GM19455 (cell line): ENCODE measurements around the gene RBM45.

Experiments
- ATAC-seq: cut with Tn5 transposase; IDR thresholded peaks from one replicate; pipeline ENCODE4 v1.9.1; 2021; ENCODE audit not compliant: unreplicated experiment

The RBM45 gene

GRCh38 chr2:178155524-178155923 is 43.3 kb downstream of the RBM45 start:
- ATAC-seq, result no peak

- ATAC-seq, result no peak
These were observed 45.3 kb downstream of the RBM45 start for GRCh38 chr2:178157574-178157973.

- no peak for ATAC-seq
These were observed 47.7 kb downstream of the RBM45 start for GRCh38 chr2:178159966-178160365.

GRCh38 chr2:178160601-178161000 is 48.4 kb downstream of the RBM45 start:
- ATAC-seq, result no peak

- ATAC-seq, result no peak
These were observed 51.2 kb downstream of the RBM45 start for GRCh38 chr2:178163395-178163794.

- ATAC-seq, result no peak
These were observed 51.7 kb downstream of the RBM45 start for GRCh38 chr2:178163911-178164310.

- no peak for ATAC-seq
These were observed 61.4 kb downstream of the RBM45 start for GRCh38 chr2:178173657-178174056.

- ATAC-seq, result no peak
These were observed 64.9 kb downstream of the RBM45 start for GRCh38 chr2:178177066-178177679.
